RWPE1 (cell line): ENCODE measurements around the gene ENTHD1.
"Not testable (repeated sequence)": the region's sequence is repeated elsewhere in the genome, so short reads cannot be mapped to it uniquely, and the experiment has no call there.

Experiments
- CTCF ChIA-PET: fragments of 350-600 bp; sonication (Branson Sonifier 250); formaldehyde crosslinking; extraction: SDS; loops from one replicate; lab custom pipeline; 2021; lab: Yijun Ruan, JAX
- POLR2A ChIA-PET: fragments of 400-600 bp; formaldehyde crosslinking; extraction: SDS; loops from one replicate; lab custom pipeline; 2020; ENCODE audit warnings: antibody characterized with exemption; ENCODE audit not compliant: low non-redundant PET; lab: Yijun Ruan, JAX
- DNase-seq: peaks from one replicate; pipeline ENCODE4 v3.0.0; 2012; ENCODE audit warnings: low spot score
- H3K27ac ChIP-seq: fragments of 450-650 bp; 2 replicates; pipeline ENCODE4 v1.5.1; 2017
- CTCF ChIP-seq: fragments of 450-650 bp; conservative IDR thresholded peaks from 2 replicates; pipeline ENCODE4 v1.5.1; 2017; ENCODE audit warnings: low read depth, mild to moderate bottlenecking

ENTHD1 gene

GRCh38 chr22:39877079-39877845, 16.3 kb downstream of the ENTHD1 start:
- no peak for DNase-seq
- CTCF ChIA-PET, result interaction anchor here (0.8 kb wide), 1 partner anchor 208 kb away, joined by 5 read pairs; no protein-coding TSS in a partner anchor
- no peak overlapping the region for H3K27ac ChIP-seq
- POLR2A ChIA-PET, result no interaction called here
- TF ChIP-seq CTCF, result no peak

- DNase-seq, CTCF ChIA-PET, POLR2A ChIA-PET, H3K27ac ChIP-seq: not testable (repeated sequence)
Observed at GRCh38 chr22:39875176-39875885, 18.2 kb downstream of the ENTHD1 start.

GRCh38 chr22:39873965-39874364, 19.6 kb downstream of the ENTHD1 start:
- no peak for TF ChIP-seq CTCF
- CTCF ChIA-PET, result no interaction called here
- DNase-seq, result no peak
- POLR2A ChIA-PET, result no interaction called here
- H3K27ac ChIP-seq, result no peak overlapping the region

- TF ChIP-seq CTCF, result no peak
- POLR2A ChIA-PET, result no interaction called here
- CTCF ChIA-PET, result interaction anchor here (0.7 kb wide), 1 partner anchor 87 kb away, joined by 4 read pairs; no protein-coding TSS in a partner anchor
- no peak overlapping the region for H3K27ac ChIP-seq
- no peak for DNase-seq
Observed at GRCh38 chr22:39872548-39872947, 21.0 kb downstream of the ENTHD1 start.

- no peak overlapping the region for H3K27ac ChIP-seq
- no peak for DNase-seq
Observed at GRCh38 chr22:39871008-39871798, 22.4 kb downstream of the ENTHD1 start.

GRCh38 chr22:39869797-39870196, 23.8 kb downstream of the ENTHD1 start:
- POLR2A ChIA-PET, DNase-seq, CTCF ChIA-PET, H3K27ac ChIP-seq: not testable (repeated sequence)

More at GRCh38 chr22:39871008-39871798, 22.4 kb downstream of the ENTHD1 start:
- POLR2A ChIA-PET, result no interaction called here
- TF ChIP-seq CTCF, result no peak
- CTCF ChIA-PET, result no interaction called here

- ChIA-PET POLR2A (no interaction called here), CTCF (no interaction called here)
- DNase-seq, result no peak
- no peak overlapping the region for H3K27ac ChIP-seq
- no peak for TF ChIP-seq CTCF
Observed at GRCh38 chr22:39868741-39869140, 24.8 kb downstream of the ENTHD1 start.
